Measurements from ENCODE around the gene MGAT4A.
"Not testable (repeated sequence)": the region's sequence is repeated elsewhere in the genome, so short reads cannot be mapped to it uniquely, and the experiment has no call there.

Gene MGAT4A

DNA sequence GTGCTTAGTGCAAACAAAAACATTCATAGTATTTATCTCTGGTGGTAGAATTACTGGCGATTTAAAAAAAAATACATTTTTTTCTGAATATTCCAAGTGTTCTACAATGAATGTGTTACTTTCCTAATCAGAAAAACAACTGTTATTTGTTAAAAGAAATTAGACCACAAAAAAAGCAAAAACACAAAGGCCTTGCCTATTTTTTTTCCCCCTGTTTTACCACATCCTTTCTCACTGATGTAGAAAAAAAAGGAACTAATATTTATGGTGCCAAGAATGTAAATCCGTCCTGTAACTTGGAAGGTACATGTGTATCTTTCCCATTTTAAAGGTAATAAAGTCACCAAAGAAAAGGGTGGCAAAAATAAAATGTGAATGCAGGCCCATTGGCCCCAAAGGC lies 28.4 kb upstream of the MGAT4A start:
- DNase-seq, result no peak

DNA sequence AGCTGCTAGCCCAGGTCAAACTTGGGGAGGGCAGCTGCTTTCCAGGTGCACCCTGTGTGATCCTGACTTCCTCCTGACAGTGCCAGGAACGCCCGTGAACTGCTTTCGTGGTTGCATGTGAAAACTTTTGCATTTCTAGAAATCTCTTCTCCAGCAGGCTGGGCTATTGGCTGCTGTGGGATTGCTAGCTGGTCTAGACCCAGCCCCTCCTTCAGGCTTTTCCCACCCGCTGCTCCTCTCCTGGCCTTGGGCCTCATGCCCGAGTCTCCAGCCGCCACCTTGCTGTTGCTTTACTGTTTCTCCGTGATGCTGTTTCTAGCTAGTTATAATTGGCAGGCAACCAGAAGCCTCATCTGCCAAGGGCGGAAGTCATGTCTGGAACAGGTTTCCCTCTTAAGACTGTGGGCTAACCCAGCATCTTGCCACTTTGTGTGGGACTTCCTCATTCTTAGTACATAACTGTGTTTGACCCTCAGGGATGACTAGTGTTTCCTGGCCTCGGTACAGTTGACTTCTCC lies 27.0 kb upstream of the MGAT4A start:
- peak; percentile 83 to 84 for DNase-seq

DNA sequence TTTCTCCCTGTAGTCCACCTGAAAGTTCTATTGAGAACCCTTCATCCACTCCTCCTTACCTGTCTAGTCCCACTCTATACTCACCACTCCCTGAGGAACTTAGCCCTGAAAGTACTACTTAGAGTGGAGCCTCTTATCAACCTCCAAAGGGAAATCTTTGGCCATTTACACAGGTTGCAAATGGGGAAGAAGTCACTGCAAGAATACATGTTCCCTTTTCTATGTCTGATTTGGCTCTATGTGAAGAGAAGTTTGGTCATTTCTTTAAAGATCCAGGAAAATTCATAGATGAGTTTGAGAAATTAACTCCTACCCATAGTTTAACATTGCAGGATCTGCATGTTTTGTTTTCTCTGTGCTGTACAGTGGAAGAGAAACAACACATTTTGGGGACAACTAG lies 22.9 kb upstream of the MGAT4A start:
- DNase-seq, result no peak

DNA sequence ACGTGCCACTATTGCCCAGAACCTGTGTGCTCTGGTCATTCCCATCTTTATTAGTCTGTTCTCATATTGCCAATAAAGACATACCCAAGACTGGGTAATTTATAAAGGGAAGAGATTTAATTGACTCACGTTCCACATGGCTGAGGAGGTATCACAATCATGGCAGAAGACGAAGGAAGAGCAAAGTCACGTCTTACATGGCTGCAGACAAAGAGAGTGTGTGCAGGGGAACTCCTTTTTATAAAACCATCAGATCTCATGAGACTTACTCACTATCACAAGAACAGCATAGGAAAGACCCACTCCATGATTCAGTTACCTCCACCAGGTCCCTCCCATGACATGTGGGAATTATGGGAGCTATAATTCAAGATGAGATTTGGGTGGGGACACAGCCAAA lies 21.8 kb upstream of the MGAT4A start:
- not testable (repeated sequence) for DNase-seq

DNA sequence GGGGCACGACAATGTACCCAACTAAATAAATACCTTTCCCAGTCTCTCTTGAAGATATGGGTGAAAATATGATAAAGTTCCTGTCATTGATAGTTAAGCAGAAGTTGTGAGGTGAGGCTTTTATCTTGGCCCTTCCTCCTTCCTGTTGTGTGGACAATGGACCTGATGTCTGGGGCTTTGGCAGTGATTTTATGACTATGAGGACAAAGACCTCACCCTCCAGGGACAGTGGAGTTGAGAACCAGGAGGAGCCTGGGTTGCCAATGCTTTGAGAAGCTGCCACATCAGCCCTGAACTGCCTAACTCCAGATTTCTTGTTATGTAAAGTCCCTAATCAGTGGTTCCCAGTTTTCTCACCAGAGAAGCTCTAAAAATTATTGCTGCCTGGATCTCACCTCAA lies 20.8 kb upstream of the MGAT4A start:
- no peak for DNase-seq

DNA sequence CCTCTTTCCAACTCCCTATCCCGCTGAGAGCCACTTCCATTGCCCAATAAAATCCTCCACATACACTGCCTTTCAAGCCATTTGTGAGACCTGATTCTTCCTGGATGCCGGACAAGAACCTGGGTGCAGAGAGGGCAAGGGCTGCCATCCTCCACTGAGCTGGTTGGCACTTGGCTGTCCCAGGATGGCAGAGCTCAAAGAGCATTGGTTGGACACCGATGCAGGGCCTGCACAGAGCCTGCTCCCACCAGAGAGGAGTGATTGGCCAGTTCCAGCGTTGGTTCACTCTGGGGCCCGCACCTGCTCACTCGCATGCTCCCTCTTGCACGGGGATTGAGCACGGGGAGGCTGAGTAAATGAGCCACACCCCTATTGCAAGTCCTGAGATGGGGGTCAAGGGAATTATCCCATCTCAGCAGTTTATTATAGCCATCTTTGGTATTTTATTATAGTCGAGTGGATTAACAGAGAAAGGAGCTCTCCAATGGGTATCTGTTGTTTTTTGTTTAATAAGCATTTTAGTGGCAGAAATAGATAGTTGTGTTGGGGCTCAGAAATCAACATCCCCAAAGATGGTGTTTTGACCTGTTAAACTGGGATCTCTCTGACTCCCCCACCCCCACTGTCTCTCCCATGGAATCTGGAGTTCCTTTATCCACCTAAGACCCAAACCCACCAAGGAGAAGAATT lies 19.8 kb upstream of the MGAT4A start:
- DNase-seq, result no peak

DNA sequence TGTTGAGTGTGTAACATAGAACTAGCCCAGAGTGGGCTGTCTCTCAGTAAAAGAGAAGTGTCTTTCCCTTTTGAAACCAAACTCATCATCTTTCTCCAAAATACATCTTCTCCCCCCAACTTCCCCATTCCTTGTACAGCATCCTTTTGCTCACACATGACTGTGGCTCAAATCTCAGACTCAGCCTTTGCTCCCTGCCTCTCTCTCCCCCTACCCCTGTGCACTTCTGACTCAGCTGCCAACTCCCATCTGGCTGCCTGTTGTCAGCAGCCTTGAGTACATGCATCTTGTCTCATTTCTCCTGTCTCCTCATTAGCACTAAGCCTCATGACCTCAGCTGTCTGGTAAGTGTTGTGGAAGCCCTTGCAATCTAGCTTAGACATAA lies 18.1 kb upstream of the MGAT4A start:
- DNase-seq, result peak; percentile 75 to 81

DNA sequence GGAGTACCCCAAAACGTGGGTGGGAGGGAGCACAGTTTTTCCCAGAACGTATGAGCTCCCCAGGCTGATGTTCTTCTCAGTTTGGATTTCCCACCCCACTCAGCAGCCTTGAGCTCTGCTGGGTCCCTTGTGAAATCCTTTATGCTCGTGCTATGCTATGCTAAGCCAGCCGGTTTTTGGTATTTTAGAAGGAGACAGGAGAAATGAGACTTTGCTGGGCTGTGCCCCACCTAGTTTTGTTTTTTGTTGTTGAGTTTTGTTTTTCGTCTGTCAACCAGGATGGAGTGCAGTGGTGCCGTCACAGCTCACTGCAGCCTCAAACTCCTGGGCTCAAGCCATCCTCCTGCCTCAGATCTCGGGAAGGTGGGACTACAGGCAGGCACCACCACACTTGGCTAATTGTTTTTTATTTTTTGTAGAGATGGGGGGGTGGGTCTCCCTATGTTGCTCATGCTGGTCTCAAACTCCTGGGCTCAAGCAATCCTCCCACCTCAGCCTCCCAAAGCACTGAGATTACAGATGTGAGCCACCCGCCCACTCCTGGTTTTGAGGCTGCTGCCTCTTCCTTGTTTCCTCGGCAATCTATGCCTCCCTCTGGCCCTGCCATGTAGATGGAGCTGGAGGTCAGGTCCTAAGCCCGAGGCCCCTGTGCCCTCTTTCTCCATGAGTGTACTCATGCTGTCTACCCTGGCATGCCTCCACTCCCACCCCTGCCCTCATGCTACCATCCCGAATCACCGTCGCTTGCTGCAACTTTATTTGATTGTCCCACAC lies 17.5 kb upstream of the MGAT4A start:
- no peak for DNase-seq

DNA sequence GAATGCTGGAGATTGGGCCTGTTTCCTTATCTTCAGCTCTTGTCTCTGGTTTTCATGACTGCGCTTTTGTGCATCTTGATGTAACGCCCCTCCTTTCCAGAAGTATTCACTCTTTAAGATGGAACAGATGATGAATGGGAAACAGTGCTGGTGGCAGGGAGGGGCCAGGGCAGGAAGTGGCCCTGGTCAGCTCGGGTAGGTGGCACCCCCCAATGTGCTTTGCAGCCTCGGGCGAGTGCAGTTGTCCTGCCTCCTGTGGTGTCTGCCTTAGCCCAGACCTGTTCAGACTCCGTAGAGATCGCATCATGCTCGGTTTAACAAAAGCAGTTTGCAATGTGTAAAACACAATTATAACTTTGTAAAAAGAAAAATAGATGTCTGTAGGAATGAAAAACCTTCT lies 17.0 kb upstream of the MGAT4A start:
- DNase-seq, result no peak

DNA sequence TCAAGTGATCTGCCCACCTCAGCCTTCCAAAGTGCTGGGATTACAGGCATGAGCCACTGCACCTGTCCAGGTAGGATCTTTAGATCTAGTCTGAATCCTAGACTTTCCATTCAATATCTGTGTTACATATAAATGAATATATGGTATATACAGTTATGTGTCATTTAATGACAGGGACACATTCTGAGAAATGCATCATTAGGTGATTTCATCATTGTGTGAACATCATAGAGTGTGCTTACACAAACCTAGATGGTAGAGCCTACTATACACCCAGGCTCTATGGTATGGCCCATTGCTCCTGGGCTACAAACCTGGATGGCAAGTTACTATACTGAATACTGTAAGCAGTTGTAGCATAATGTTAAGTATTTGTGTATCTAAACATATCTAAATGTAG lies 15.5 kb upstream of the MGAT4A start:
- no peak for DNase-seq

DNA sequence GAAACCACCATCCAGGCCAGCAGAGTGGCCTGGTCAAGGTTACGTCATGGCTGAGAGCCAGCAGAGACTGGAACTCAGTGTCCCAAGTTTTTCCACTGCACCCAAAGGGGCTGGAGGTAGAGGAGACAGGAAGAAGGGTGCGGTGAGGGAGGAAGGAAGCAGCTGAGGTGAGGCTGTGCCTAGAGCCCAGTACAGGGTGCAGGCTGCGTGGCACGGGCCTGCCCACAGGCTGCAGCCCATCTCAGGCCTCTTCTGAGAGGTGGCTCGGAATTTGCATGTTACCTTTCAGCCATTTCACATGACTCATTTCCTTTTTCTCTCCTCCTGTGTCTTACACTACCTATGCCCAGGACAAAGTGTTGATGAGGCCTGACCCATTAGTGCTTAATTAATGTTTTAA lies 13.7 kb upstream of the MGAT4A start:
- no peak for DNase-seq

DNA sequence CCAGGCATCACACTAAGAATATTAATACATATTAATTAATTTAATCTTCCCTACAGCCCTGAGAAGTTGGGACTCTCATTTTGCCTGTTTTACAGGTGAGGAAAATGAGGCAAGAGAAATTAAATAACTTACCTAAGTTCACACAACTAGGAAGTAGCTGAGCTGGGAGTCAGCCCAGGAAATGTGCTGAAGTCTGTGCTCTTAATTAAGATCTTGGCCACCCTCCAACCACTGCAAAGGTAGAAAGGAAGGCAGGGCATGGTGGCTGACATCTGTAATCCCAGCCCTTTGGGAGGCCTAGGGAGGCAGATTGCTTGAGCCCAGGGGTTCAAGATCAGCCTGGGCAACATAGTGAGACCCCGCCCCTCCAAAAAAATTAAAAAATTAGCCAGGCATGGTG lies 12.9 kb upstream of the MGAT4A start:
- DNase-seq, result no peak

DNA sequence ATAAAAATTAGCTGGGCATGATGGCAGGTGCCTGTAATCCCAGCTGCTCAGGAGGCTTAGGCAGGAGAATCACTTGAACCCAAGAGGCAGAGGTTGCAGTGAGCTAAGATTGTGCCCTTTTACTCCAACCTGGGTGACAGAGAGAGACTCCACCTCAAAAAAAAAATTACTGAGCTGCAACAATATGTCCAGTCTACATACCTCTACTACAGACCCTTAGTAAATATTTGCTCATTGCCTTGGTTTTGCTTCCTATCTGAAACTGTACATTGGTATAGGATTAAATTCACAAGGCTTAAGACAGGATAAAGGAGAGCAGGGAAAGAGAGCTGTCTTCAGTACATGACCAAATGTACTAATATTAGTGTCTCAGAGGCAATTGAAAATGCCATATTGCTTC lies 8.1 kb upstream of the MGAT4A start:
- no peak for DNase-seq

DNA sequence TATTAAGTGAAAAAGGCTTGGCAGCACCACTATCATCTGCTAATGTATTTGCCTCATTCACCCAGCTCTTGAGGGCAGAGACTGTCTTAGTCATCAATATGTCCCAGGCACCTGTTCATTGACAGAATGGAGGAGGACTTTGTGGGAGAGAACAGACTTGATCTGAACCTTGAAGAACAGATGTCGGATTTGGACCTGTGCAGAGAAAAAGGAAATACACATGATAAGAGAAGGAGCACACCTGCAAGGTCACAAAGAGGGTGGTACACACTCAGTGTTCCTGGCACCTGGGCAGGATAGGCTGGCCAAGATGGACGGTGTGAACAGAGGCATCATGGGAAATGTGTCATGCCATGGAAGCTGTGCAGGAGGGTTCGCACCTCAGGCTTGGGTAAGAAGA lies 7.4 kb upstream of the MGAT4A start:
- DNase-seq, result no peak

DNA sequence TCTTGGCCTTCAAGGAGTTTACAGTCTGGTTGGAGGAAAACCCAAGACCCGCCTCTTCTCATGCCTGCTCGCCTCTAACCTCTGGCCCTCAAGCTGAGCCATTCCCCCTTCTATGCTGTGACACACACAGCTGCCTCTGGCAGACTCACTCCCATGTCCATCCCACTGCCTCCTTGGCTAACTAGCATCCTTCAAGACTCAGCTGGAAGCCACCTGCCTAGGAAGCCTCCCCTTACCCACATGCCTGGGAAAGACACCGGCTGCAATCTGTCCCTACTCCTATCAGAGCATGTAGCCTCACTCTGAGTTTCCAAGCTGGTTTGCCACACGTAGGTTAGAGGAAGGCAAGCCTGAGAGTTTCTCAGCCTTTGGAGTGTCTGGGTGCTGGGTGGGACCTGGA lies 6.9 kb upstream of the MGAT4A start:
- DNase-seq, result no peak

DNA sequence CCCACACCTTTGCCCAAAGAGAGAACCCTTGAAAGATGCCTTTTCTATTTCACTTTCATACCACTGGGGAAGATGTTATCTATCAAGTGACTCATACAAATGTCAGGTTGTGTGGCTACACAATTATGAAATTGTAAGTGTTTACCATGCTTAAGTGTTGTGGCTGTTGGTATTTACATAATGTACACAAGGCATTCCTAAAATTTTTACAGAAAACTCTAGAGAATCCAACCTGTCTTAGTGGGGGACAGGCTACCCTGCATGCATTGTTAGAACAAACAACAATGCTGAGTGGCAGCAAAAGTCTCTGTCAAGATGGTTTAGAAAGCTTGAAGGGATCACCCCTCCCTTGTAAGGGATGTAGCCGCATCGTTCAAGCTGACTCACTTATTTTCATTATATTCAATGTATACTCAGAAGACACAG lies 5.5 kb upstream of the MGAT4A start:
- DNase-seq, result no peak

DNA sequence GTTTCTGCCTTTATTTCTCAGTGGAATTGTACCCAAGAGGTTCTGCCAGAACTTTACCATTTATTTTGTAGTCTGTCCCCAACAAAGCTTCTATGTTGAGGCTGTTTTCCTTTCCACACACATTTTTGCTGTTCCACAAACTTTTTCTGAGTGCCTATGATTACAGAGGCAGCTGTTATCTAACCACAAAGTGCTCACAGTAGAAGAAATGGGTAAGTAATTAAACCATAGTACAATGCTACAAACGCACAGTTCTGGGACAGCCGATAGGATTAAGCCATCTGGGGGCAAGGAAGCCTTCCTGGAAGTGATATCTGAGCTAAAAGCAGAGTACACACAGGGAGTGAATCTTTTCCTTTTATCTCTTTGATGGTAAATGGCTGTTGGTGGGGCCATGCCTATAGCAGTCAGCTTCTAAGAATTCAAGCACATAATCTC lies 3.9 kb upstream of the MGAT4A start:
- no peak for DNase-seq

DNA sequence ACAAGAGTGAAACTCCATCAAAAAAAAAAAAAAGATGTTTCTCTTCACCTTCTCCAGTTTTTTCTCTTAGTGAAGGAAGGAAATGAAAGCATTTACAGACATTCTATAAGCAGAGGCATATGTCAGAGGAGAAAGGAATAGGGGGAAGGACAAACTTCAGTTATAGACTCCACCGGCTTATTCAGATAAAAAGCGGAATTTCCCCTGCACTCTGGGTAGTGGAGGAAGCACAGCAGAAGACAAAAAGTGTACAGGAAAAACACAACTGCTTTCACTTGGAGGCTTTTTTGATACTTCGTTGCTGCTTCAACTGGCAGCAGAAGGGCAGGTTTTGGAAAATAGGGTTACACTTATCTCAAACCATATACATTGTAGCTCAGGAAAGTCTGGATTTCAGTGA lies 3.2 kb upstream of the MGAT4A start:
- peak; percentile 29 to 46 for DNase-seq

DNA sequence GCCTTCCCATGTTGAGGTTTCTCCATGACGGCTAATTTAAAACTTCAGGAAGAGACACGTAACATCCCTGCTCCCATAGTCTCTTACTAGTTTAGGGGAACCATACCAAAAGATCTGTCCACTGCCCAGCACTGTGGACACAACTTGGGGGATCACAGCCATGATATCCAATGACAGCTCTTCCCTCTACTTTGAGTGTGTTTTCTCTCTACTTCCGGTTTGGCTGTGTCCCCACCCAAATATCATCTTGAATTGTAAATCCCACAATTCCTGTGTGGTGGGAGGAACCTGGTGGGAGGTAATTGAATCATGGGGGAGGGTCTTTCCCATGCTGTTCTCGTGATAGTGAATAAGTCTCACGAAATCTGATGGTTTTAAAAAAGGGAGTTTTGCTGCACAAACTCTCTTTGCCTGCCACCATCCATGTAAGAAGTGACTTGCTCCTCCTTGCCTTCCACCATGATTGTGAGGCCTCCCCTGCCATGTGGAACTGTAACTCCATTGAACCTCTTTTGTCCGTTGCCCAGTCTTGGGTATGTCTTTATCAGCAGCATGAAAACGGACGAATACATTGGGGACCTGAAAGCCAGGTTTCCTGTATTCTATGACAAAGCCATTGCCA lies 1.6 kb upstream of the MGAT4A start:
- no peak for DNase-seq

DNA sequence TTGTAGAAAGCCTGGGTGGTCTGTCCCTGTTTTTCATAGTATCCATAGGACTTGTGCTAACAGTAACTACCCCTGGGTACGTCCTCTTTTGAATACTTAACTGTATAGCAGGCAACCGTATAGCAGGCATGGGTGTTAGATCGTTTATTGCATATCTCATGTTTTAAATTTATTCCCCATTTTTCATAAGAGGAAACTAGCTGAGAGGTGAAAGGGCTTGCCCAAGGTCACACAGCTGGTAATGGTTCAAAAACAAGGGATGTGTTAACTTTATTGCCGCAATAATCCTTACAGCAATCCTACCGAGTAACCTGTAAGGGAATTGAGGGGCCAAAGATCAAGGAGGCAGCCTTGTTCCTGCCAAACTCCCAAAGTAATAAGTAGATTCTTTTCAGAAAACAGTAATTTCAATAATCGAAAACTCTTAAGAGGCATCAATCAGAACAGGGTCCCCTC lies 990 bp upstream of the MGAT4A start:
- peak in 1 of 2 donors; percentile 40 for DNase-seq

DNA sequence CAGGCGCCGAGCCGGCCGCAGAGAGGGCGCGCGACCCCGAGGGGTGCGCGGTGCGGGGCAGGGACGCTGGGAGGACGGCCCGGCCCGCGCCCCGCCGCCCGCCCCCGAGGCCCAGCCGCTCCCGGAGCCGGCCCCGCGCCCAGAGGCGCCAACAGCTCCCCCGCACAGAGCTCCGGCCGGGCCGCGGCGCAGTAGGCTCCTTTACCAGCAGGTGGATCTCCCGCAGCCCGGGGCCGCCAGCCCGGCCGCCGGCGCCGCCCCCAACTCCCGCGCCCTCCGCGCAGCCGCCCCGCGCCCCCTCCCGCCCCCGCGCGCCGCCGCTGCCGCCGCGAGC lies 258 bp downstream of the MGAT4A start:
- DNase-seq, result peak; percentile 44 to 46

DNA sequence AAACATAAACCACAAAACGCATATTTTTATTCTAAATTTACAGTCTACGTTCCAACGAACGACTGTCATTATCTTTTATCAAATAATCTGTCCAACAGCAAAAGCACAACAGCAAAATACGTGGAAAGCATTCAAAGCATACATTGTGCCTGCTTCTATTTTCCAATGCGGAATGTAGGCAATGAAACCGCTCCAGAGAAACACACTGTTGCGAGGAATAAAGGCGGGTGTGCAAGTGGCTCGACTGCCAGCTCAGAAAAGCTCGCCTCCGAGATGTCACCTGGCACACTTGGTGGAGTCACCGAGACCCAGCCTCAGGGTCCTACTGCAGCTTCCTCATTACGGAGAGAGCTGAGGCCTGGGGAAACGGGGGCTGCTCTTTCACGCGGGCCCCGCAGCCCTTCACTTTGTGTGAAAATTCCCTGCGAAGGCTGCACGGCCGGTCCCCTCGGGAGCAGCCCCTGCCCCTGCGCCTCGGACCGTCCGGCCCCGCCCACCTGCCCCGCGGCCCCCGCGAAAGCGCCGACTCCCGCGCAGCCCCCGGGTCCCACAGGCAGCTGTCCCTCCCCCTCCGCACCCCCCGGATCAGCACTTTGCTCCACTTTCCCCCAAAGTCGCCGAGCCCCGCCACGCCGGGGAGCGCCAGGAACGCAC lies 752 bp downstream of the MGAT4A start:
- DNase-seq, result peak in 1 of 2 donors; percentile 17

DNA sequence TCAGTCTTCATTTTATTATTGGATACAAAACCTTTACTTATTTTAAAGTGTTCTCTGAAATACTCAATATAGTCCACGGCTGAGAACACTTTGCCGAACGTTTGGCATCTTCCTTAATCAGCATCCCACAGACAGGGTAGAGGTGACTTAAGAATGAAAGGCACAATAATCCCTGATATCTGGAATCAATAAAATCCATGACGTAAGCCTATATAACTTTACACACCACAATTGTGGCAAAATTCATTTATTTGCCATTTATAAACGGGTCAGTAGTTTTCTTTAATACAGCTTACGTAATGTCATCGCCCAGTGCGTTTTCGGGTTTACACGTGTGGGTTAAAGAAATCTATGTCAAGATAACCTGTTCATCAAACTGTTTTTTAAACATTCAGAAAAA lies 1.3 kb downstream of the MGAT4A start:
- DNase-seq, result no peak
